Heart right ventricle (tissue), 16 donors: Measurements from ENCODE around the gene OR2G2. TPM values are rescaled to one million over a fixed set of nuclear protein-coding genes. Genes with fewer than 3 reads are reported as not detected.

Experiments used
- ATAC-seq, 8 donors: fragments of 200-7000 bp; cut with Tn5 transposase; one replicate each; pipeline ENCODE4 v1.9.1; 2020; ENCODE audit warnings: mild to moderate bottlenecking in 8 of 8, moderate library complexity in 8 of 8, moderate number of reproducible peaks in 1 of 8
- DNase-seq, 2 donors: peaks; one replicate each; pipeline ENCODE4 v3.0.0-alpha.2; 2020
- H3K27ac ChIP-seq, 10 donors: fragments of 200-600 bp; sonication (generic) in 2 of 10; one replicate each; pipeline versions ENCODE4 v1.5.0 to v1.8.0; 2020 to 2022; ENCODE audit warnings: mild to moderate bottlenecking in 3 of 10
- H3K27me3 ChIP-seq, 7 donors: fragments of 200-600 bp; one replicate each; pipeline ENCODE4 v1.8.0; 2021 to 2022; ENCODE audit warnings: mild to moderate bottlenecking in 2 of 7
- H3K36me3 ChIP-seq, 9 donors: fragments of 200-600 bp; sonication (generic) in 1 of 9; one replicate each; pipeline versions ENCODE4 v1.5.0 to v1.8.0; 2020 to 2022; ENCODE audit warnings: mild to moderate bottlenecking in 2 of 9
- H3K4me1 ChIP-seq, 9 donors: fragments of 200-600 bp; sonication (generic) in 1 of 9; one replicate each; pipeline versions ENCODE4 v1.5.0 to v1.8.0; 2020 to 2022; ENCODE audit warnings: mild to moderate bottlenecking in 4 of 9
- H3K4me3 ChIP-seq, 10 donors: fragments of 200-600 bp; sonication (generic) in 2 of 10; one replicate each; pipeline versions ENCODE4 v1.5.0 to v1.8.0; 2020 to 2022; ENCODE audit warnings: mild to moderate bottlenecking in 7 of 10, moderate library complexity in 2 of 10
- H3K9me3 ChIP-seq, 11 donors: fragments of 200-600 bp in 10 of 11; sonication (generic) in 2 of 11; one replicate each; pipeline versions ENCODE4 v1.5.0 to v1.8.0; 2013 to 2022; ENCODE audit warnings: mild to moderate bottlenecking in 2 of 11, control low read depth in 1 of 11, moderate library complexity in 1 of 11
- CTCF ChIP-seq, 9 donors: fragments of 200-600 bp; sonication (generic) in 2 of 9; IDR thresholded peaks; one replicate each; pipeline versions ENCODE4 v1.5.0 to v1.8.0; 2021 to 2022; ENCODE audit warnings: antibody characterized with exemption in 9 of 9, mild to moderate bottlenecking in 5 of 9, moderate library complexity in 1 of 9
- WGBS, 2 donors: extraction: QIAGEN DNeasy Blood & Tissue Kit; methylation state at CpG; one replicate each; pipeline ENCODE4 v1.1.7; 2013; ENCODE audit warnings: inconsistent platforms in 1 of 2; 5-methylcytosine and 5-hydroxymethylcytosine counted together
- intact Hi-C, 10 donors: fragments of 100-400 bp; cut with DNase I; formaldehyde crosslinking; loops; one replicate each; pipeline versions ENCODE4 v1.11.1 to v1.14.2; 2022
- polyA plus RNA-seq, 2 donors: library from polyadenylated mRNA; stranded (reverse); fragments of 200-250 nt; gene quantifications; one replicate each; pipeline ENCODE4 v1.2.3, GENCODE V29; 2013
- total RNA-seq, 10 donors: library from RNA; stranded (reverse); fragmentation: NEBNext Ultra II Directional in 3 of 10; extraction: Animal tissue kit (Norgen Biotek cat#: 25700) in 3 of 10; gene quantifications; one replicate each; pipeline versions ENCODE4 v1.2.1 to v1.2.4, GENCODE V29; 2021 to 2023
- donor health status: Arrhythmogenic right ventricular cardiomyopathy.
- donor health status: ischemic (EF 13 %, LVEDD 7.1; RV severe dilation, severe dysfunction).
- donor health status: healthy with polysubstance abuse.
- donor health status: DM: no; HTN: yes; CAD: no.
- donor health status: DM: no; HTN: no; CAD: no.
- donor health status: ischemic (EF 25% LVEDD 6.9; RV normal size, moderate dysfunction).
- donor health status: ischemic (EF 25% LVEDD 5.7; RV mildly dilated, moderate dysfunction).
- donor health status: healthy.
- donor health status: DM: yes; HTN: yes; CAD: no.
- donor health status: Ischemic cardiomyopathy.
- donor health status: ischemic (EF 35%, LVEDD 5.7; RV mildly dilated, moderate dysfunction).
- donor health status: nonischemic (EF 11% LVEDD 7.7; RV severe dilation, severe dysfunction).
- donor health status: DM: yes; HTN: yes; CAD: no.
- donor health status: PGD.
- donor health status: ischemic (EF 29% LVEDD 5.4; RV normal size, mild dysfunction).
- donor health status: nonischemic (EF 23%, LVEDD 6.1; RV moderate dilation, normal function).

Gene OR2G2
- total and polyA plus RNA-seq, 12 donors, result not detected

- no peak for ATAC-seq
These were observed 13.9 kb upstream of the OR2G2 start for GRCh38 chr1:247574236-247574635.

GRCh38 chr1:247574664-247575063 lies 13.5 kb upstream of the OR2G2 start:
- TF ChIP-seq CTCF (IDR thresholded peaks at IDR 0.05), result no peak
- Histone ChIP-seq H3K36me3 (no peaks in the 10 kb centered on the region), H3K27me3 (no peaks in the 10 kb centered on the region), H3K27ac (no peak overlapping the region), H3K9me3 (peaks cover 0 to 14% (median 0%) of the 10 kb centered on the region in 11 donors), H3K4me1 (no peaks in the 10 kb centered on the region), H3K4me3 (no peak overlapping the region)
- DNase-seq, result no peak
- intact Hi-C loops, result no loop called here
- ATAC-seq, result no peak

More at GRCh38 chr1:247574236-247574635, 13.9 kb upstream of the OR2G2 start:
- Histone ChIP-seq H3K9me3 (peaks cover 0 to 18% (median 0%) of the 10 kb centered on the region in 11 donors), H3K36me3 (no peaks in the 10 kb centered on the region), H3K4me3 (no peak overlapping the region), H3K4me1 (no peaks in the 10 kb centered on the region), H3K27ac (no peak overlapping the region), H3K27me3 (no peaks in the 10 kb centered on the region)
- intact Hi-C loops, result no loop called here
- TF ChIP-seq CTCF (IDR thresholded peaks at IDR 0.05), result no peak
- no peak for DNase-seq
- 53 to 63% methylated on average over 1 of the region's 1 CpG for WGBS, 2 donors

- Histone ChIP-seq H3K27me3 (no peaks in the 10 kb centered on the region), H3K4me3 (no peak overlapping the region), H3K36me3 (no peaks in the 10 kb centered on the region), H3K9me3 (peaks cover 0 to 10% (median 0%) of the 10 kb centered on the region in 11 donors), H3K4me1 (no peaks in the 10 kb centered on the region), H3K27ac (no peak overlapping the region)
- intact Hi-C loops, result no loop called here
- 49 to 60% methylated on average over 3 of the region's 3 CpGs for WGBS, 2 donors
- no peak for DNase-seq
- TF ChIP-seq CTCF (IDR thresholded peaks at IDR 0.05), result peak in 2 of 9 donors; percentile 30 to 36
- no peak for ATAC-seq
These were observed 11.6 kb upstream of the OR2G2 start for GRCh38 chr1:247576514-247576913.

GRCh38 chr1:247578946-247579460 lies 9.2 kb upstream of the OR2G2 start:
- Histone ChIP-seq H3K27ac (no peak overlapping the region), H3K36me3 (no peaks in the 10 kb centered on the region), H3K9me3 (peaks cover 0 to 4% (median 0%) of the 10 kb centered on the region in 11 donors), H3K27me3 (no peaks in the 10 kb centered on the region), H3K4me1 (no peaks in the 10 kb centered on the region), H3K4me3 (no peak overlapping the region)
- no peak for ATAC-seq
- intact Hi-C loops, result no loop called here
- DNase-seq, result no peak
- TF ChIP-seq CTCF (IDR thresholded peaks at IDR 0.05), result no peak
- 77 to 79% methylated on average over 5 of the region's 5 CpGs for WGBS, 2 donors
